ENCODE data around the gene ELAC1.

GRCh38 chr18:51029378-51029693, 61.5 kb downstream of the ELAC1 start:
- TF ChIP-seq, protein P1, sequence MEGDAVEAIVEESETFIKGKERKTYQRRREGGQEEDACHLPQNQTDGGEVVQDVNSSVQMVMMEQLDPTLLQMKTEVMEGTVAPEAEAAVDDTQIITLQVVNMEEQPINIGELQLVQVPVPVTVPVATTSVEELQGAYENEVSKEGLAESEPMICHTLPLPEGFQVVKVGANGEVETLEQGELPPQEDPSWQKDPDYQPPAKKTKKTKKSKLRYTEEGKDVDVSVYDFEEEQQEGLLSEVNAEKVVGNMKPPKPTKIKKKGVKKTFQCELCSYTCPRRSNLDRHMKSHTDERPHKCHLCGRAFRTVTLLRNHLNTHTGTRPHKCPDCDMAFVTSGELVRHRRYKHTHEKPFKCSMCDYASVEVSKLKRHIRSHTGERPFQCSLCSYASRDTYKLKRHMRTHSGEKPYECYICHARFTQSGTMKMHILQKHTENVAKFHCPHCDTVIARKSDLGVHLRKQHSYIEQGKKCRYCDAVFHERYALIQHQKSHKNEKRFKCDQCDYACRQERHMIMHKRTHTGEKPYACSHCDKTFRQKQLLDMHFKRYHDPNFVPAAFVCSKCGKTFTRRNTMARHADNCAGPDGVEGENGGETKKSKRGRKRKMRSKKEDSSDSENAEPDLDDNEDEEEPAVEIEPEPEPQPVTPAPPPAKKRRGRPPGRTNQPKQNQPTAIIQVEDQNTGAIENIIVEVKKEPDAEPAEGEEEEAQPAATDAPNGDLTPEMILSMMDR (IDR thresholded peaks at IDR 0.05), result no peak
- TF ChIP-seq POLR2A (IDR thresholded peaks at IDR 0.05) (no peak), POLR2AphosphoS5 (IDR thresholded peaks at IDR 0.05; ENCODE audit: insufficient read depth in 1 of 2, low read depth in 1 of 2) (no peak)
